ENCODE data around the gene SRGAP2C.
"Not testable (repeated sequence)": the region's sequence is repeated elsewhere in the genome, so short reads cannot be mapped to it uniquely, and the experiment has no call there.

Gene SRGAP2C

GRCh38 chr1:121227544-121228330 lies 43.0 kb downstream of the SRGAP2C start:
- DNase-seq (ENCODE audit: low read depth): not testable (repeated sequence)

GRCh38 chr1:121230636-121231035 lies 45.9 kb downstream of the SRGAP2C start:
- DNase-seq (ENCODE audit: low read depth): not testable (repeated sequence)

DNA sequence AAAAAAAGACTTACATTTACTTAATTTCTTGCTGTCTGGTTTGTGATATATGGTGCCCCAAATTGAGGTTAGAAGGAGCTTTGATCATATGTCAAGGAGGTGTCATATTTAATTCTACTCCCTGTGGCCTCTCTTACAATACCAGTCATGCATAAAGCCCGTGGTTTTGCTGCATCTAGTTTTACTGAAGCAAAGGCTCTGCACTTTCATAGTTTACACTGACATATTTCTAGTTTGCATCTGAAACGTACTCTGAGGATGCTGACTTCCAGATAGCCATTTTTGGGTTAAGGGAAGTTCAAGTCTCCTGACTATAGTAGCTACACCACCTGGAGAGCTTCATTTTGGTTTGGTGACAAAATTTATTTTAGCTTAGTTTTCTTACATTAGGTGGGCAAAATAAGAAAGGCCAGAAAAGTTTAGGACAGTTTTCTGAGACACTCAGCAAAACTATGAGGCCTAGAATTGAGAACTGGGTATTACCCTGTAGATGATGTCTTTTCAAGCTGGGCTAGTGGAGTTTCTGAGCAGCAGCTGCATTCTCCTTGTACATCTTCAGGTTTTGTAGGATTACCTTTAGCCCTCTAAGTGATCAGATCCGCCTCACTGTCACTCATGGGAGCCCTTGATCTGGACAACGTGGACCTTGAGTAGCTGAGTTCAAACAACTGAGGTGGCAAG lies 47.8 kb downstream of the SRGAP2C start:
- DNase-seq (ENCODE audit: low read depth): not testable (repeated sequence)

GRCh38 chr1:121234090-121234759 lies 49.5 kb downstream of the SRGAP2C start:
- DNase-seq (ENCODE audit: low read depth): not testable (repeated sequence)

- not testable (repeated sequence) for DNase-seq (ENCODE audit: low read depth)
Observed at GRCh38 chr1:121238384-121238783, 53.6 kb downstream of the SRGAP2C start.

DNA sequence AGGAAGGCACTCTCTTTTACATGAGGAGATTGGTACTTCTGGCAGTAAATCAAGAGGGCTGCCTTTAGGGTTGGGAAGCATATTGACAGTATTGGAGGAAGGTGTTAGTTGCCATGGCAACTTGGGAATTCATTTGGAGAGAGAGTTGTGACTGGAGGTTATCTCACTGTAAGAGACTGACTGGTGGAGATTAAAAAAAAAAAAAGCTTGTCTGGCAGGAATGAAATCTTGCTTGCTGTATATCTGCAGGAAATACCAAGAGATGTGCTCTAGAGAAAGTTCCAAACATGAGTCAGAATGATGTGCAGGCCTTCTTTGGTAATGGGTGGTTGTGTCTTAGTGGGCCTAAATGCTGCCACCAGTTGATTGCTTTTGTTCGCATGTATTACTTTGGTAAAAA lies 59.1 kb downstream of the SRGAP2C start:
- not testable (repeated sequence) for DNase-seq (ENCODE audit: low read depth)

DNA sequence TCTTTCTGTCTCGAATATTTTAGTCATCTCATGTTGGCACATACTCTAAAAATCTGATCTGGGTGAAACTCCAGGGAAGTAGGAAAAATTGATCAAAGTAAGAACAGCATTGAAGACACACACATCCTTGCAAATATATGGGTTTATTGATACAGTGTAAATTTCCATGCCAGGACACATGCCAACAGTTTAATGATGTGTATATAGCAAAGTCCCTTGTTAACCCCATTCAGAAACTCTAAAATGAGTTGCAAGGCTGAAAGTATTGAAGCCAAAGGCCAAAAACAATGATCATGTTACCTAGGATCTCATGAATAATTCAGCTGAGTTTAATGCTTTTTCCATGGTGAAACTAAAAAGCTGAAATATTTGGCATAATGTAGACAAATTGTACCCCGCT lies 61.6 kb downstream of the SRGAP2C start:
- not testable (repeated sequence) for DNase-seq (ENCODE audit: low read depth)

GRCh38 chr1:121252656-121253055 lies 67.9 kb downstream of the SRGAP2C start:
- not testable (repeated sequence) for DNase-seq (ENCODE audit: low read depth)

- DNase-seq (ENCODE audit: low read depth): not testable (repeated sequence)
Observed at GRCh38 chr1:121254618-121255017, 69.8 kb downstream of the SRGAP2C start.

GRCh38 chr1:121257632-121258031 lies 72.9 kb downstream of the SRGAP2C start:
- not testable (repeated sequence) for DNase-seq (ENCODE audit: low read depth)

GRCh38 chr1:121258134-121258533 lies 73.4 kb downstream of the SRGAP2C start:
- DNase-seq (ENCODE audit: low read depth): not testable (repeated sequence)

GRCh38 chr1:121260205-121260604 lies 75.4 kb downstream of the SRGAP2C start:
- not testable (repeated sequence) for DNase-seq (ENCODE audit: low read depth)

DNA sequence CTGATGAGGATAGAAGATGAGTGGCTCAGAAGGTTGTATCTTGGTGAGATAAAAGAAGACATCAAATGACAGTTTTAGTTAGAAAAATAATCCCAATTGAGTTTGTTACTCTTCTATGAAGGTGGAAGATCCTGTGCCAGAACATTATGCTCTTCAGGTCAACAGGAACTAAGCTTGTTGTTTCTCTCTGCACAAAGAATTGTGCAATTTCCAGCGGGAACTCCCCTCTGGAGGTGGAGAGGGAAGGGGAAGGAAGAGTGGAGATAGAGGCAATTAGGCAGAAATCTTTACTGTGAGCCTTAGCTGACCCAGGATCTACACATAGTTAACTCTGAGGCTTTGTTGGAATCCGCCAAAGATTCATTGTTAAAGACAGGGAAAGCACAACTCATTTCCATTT lies 77.4 kb downstream of the SRGAP2C start:
- not testable (repeated sequence) for DNase-seq (ENCODE audit: low read depth)

DNA sequence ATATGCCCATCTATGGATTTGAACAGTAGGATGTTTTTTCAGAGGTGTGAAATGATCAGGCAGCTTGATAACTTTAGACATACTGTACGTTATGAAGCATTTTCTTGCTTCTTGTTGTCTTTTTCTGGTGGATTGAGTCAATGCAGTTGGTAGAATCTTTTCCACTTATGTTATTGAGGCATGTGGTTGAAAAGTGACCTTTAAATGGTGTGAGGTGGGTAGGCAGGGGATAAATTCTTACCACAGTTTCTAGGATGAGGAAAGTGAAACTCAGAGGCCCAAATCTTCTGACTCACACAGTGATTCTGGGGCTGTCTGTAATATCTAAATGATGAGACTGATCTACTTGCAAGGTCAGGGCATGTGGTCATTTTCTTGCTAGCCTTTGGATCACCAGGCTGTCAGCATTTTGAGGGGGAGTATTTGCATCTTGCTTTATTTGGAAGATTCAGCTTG lies 79.0 kb downstream of the SRGAP2C start:
- DNase-seq (ENCODE audit: low read depth): not testable (repeated sequence)

DNA sequence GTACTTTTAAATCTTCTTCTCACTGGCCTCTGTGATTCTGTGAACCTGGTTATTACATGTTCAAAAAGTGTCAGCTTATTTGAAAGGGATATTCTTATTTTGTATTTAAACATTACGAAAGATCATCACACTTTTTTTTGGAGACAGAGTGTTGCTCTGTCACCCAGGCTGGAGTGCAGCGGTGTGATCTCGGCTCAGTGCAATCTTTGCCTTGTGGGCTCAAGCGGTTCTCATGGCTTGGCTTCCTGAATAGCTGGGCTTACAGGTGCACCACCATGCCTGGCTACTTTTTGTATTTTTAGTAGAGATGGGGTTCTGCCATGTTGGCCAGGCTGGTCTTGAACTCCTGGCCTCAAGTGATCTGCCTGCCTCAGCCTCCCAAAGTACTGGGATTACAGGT lies 82.3 kb downstream of the SRGAP2C start:
- DNase-seq (ENCODE audit: low read depth): not testable (repeated sequence)

DNA sequence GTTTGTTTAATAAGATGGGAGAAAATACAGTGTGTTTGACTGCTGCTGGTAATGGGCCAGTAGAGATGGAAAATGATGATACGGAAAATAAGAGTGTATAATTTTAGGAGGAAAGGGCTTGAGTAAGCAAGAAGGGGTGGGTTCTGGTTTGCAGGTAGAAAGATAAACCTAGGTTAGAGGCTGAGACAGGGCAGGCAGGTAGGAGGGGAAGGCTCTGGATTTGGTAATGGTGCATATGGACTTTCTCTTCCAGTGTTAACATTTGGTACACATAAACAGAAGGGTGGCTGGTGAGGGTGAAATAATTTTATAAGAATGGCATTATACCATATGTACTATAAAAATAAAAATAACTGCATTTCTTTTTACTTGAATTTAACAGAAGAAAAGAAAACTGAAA lies 84.5 kb downstream of the SRGAP2C start:
- not testable (repeated sequence) for DNase-seq (ENCODE audit: low read depth)

GRCh38 chr1:121269973-121270372 lies 85.2 kb downstream of the SRGAP2C start:
- DNase-seq (ENCODE audit: low read depth): not testable (repeated sequence)

DNA sequence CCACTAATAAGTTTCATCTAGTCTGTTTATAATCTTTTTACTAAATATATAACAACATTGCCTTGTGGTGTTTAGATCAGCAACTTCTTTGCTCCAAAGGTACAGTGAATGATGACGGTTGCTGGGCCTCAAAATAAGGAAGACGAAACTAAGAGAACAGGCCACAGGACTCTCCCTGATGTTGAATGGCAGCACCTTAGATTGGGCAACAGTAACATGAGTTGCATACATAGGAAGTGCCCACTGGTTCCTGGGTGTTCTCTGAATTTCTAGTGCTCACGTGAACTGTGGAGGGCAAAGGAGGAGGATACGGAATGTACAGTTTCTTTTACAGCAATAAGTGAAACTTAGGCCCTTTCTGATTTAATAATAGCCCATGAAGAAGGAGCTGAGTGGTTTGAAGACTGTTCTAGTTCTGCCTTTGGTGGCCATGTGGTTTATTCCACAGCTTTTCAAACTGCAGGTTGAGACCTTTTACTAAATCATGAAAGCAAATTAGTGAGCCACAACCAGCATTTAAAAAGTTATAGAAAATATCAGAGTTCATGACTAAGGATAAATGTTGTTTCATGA lies 86.5 kb downstream of the SRGAP2C start:
- DNase-seq (ENCODE audit: low read depth): not testable (repeated sequence)

DNA sequence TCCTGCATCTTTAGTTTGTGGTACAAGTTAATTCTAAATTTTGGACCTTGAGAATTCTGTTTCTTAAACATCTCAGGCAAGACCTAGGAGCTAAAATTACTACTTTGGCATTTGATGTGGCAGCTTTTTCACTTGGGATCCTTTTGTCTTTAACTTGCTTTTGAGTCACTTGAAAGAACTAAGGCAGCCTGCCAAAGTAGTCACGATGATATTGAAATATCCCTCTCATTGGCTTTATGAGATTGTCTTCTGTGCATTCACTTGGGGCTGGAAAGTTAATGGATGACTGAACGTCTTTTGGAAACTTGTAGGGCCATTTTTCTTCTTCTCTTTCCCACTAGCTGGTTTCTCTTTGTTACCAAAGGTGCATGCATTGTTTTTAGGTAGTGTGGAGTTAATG lies 90.7 kb downstream of the SRGAP2C start:
- not testable (repeated sequence) for DNase-seq (ENCODE audit: low read depth)

- not testable (repeated sequence) for DNase-seq (ENCODE audit: low read depth)
Observed at GRCh38 chr1:121278202-121278601, 93.4 kb downstream of the SRGAP2C start.

DNA sequence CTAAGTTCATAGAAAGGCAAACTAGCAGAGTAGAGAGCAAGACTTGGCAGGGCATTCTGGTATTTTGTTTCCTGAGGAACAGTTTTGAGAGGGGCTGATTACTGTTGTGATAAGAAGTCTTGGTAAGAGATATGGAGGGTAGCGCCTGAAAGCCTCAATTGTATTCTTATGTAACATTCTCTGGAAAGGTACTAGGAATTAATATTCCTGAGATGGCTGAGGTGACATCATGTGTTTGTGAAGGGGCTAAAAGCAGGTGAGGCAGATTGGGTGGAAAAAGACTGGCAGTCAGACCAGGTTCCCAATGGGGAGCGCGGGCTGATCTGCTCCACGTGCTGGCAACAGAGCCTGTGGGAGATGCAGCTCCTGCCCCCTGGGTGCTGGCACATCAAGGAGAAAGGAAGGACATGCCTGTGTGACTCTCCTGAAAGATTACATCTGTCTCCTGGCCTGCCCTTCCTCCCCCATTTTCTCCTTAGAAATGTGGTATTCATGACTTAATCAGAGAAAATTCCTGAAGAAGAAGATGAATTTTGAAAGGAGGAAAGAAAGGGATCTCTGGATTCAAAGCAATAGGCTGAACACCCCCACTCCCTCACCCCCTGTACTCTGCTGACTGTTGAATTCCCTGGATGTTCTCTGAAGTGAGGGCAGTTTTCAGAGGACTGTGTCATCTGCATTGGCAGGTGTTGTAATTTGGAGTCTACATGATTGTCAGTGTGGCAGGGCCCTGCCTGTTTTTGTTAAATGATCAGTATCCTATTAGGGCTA lies 94.2 kb downstream of the SRGAP2C start:
- DNase-seq (ENCODE audit: low read depth): not testable (repeated sequence)
